GM12891 (cell line): ENCODE results near the gene B4GALNT1.

ENCODE experiments used
- DNase-seq: peaks from one replicate; pipeline ENCODE4 v3.0.0; 2011; ENCODE audit warnings: low spot score; ENCODE audit not compliant: insufficient read length
- FAIRE-seq: peaks from 2 replicates; lab custom pipeline; 2011; peaks lifted over from hg19 to GRCh38; lab: Jason Lieb, UNC
- PAX5 ChIP-seq: IDR thresholded peaks from 2 replicates; pipeline ENCODE4 v1.6.1; 2011; ENCODE audit warnings: low read length, moderate library complexity, mild to moderate bottlenecking; ENCODE audit not compliant: insufficient read depth, severe bottlenecking
- POLR2A ChIP-seq: IDR thresholded peaks from 2 replicates; pipeline ENCODE4 v1.6.1; 2011; ENCODE audit warnings: low read depth, low read length, control low read depth
- POLR2AphosphoS5 ChIP-seq: IDR thresholded peaks from 2 replicates; pipeline ENCODE4 v1.6.1; 2011; ENCODE audit warnings: low read depth, low read length, control low read depth
- POU2F2 ChIP-seq: IDR thresholded peaks from 2 replicates; pipeline ENCODE4 v1.6.1; 2011; ENCODE audit warnings: low read depth, mild to moderate bottlenecking, control low read depth, low read length, moderate library complexity
- SPI1 ChIP-seq: IDR thresholded peaks from 2 replicates; pipeline ENCODE4 v1.6.1; 2011; ENCODE audit warnings: low read depth, low read length, control low read depth
- TAF1 ChIP-seq: IDR thresholded peaks from 2 replicates; pipeline ENCODE4 v1.6.1; 2011; ENCODE audit warnings: low read depth, low read length, control low read depth

Gene B4GALNT1

GRCh38 chr12:57631566-57632072 lies 1.4 kb downstream of the B4GALNT1 start:
- DNase-seq (peak; percentile 16), FAIRE-seq (no peak)

GRCh38 chr12:57630891-57631433 lies 2.0 kb downstream of the B4GALNT1 start:
- TF ChIP-seq SPI1 (no peak), POU2F2 (no peak), PAX5 (no peak), POLR2AphosphoS5 (no peak), POLR2A (no peak), TAF1 (no peak)
- FAIRE-seq (no peak), DNase-seq (peak; percentile 7)

More at GRCh38 chr12:57631566-57632072, 1.4 kb downstream of the B4GALNT1 start:
- TF ChIP-seq PAX5, result no peak
- no peak for TF ChIP-seq POLR2AphosphoS5
- no peak for TF ChIP-seq SPI1
- no peak for TF ChIP-seq POU2F2
- TF ChIP-seq POLR2A, result no peak
- TF ChIP-seq TAF1, result no peak

GRCh38 chr12:57629897-57630471 lies 3.0 kb downstream of the B4GALNT1 start:
- no peak for TF ChIP-seq TAF1
- TF ChIP-seq POLR2A, result no peak
- no peak for TF ChIP-seq POLR2AphosphoS5
- no peak for TF ChIP-seq SPI1
- no peak for TF ChIP-seq POU2F2
- no peak for TF ChIP-seq PAX5
- FAIRE-seq, result no peak
- peak; percentile 5 for DNase-seq

GRCh38 chr12:57628280-57629191 lies 4.5 kb downstream of the B4GALNT1 start:
- DNase-seq (no peak), FAIRE-seq (no peak)
- TF ChIP-seq PAX5 (no peak), POLR2AphosphoS5 (no peak), POU2F2 (no peak), TAF1 (no peak)

- DNase-seq (no peak), FAIRE-seq (peak; percentile 78)
- TF ChIP-seq TAF1 (no peak), SPI1 (no peak), PAX5 (no peak), POU2F2 (no peak), POLR2A (no peak), POLR2AphosphoS5 (no peak)
Observed at GRCh38 chr12:57627501-57628279, 5.3 kb downstream of the B4GALNT1 start.

GRCh38 chr12:57626921-57627445 lies 6.0 kb downstream of the B4GALNT1 start:
- TF ChIP-seq SPI1 (no peak), POLR2AphosphoS5 (no peak), POLR2A (no peak), POU2F2 (no peak), PAX5 (no peak), TAF1 (no peak)
- DNase-seq (no peak), FAIRE-seq (peak; percentile 35)

GRCh38 chr12:57626111-57626920 lies 6.7 kb downstream of the B4GALNT1 start:
- no peak for FAIRE-seq
- TF ChIP-seq POU2F2 (no peak), TAF1 (no peak), POLR2AphosphoS5 (no peak), PAX5 (no peak), POLR2A (no peak), SPI1 (no peak)

GRCh38 chr12:57625261-57626032 lies 7.6 kb downstream of the B4GALNT1 start:
- DNase-seq (no peak), FAIRE-seq (no peak)
- no peak for TF ChIP-seq TAF1

More at GRCh38 chr12:57626111-57626920, 6.7 kb downstream of the B4GALNT1 start:
- no peak for DNase-seq
